ENCODE measurements around the gene MDP1. TPM values are rescaled to one million over a fixed set of nuclear protein-coding genes. Genes with fewer than 3 reads are reported as not detected.

MDP1 gene
- total RNA-seq, 1 donor from 2014 or later = 17.4 TPM

GRCh38 chr14:24238527-24239037 is 22.7 kb upstream of the MDP1 start:
- peaks cover 9% of the 10 kb centered on the region for H3K4me1 Mint-ChIP-seq (ENCODE audit: unreplicated experiment)
- peak overlapping the region; percentile 58 for H3K4me3 Mint-ChIP-seq (ENCODE audit: unreplicated experiment)

GRCh38 chr14:24238123-24238522 is 22.3 kb upstream of the MDP1 start:
- H3K27me3 Mint-ChIP-seq (ENCODE audit: unreplicated experiment) = peaks cover 6% of the 10 kb centered on the region
- H3K9me3 Mint-ChIP-seq (ENCODE audit: unreplicated experiment) = no peaks in the 10 kb centered on the region
- TF ChIP-seq CTCF (IDR thresholded peaks at IDR 0.05; ENCODE audit: unreplicated experiment) = no peak
- peaks cover 12% of the 10 kb centered on the region for H3K4me1 Mint-ChIP-seq (ENCODE audit: unreplicated experiment)
- H3K4me3 Mint-ChIP-seq (ENCODE audit: unreplicated experiment) = peak overlapping the region; percentile 58
- peaks cover 42% of the 10 kb centered on the region for H3K36me3 Mint-ChIP-seq (ENCODE audit: low read depth, unreplicated experiment)
- no peak for DNase-seq (ENCODE audit: low spot score)
- H3K27ac Mint-ChIP-seq (ENCODE audit: unreplicated experiment) = no peak overlapping the region

More at GRCh38 chr14:24238527-24239037, 22.7 kb upstream of the MDP1 start:
- Mint-ChIP-seq H3K9me3 (ENCODE audit: unreplicated experiment) (no peaks in the 10 kb centered on the region), H3K27me3 (ENCODE audit: unreplicated experiment) (peaks cover 6% of the 10 kb centered on the region), H3K36me3 (ENCODE audit: low read depth, unreplicated experiment) (peaks cover 43% of the 10 kb centered on the region), H3K27ac (ENCODE audit: unreplicated experiment) (no peak overlapping the region)
- no peak for DNase-seq (ENCODE audit: low spot score)
- no peak for TF ChIP-seq CTCF (IDR thresholded peaks at IDR 0.05; ENCODE audit: unreplicated experiment)

- Mint-ChIP-seq H3K9me3 (ENCODE audit: unreplicated experiment) (no peaks in the 10 kb centered on the region), H3K27ac (ENCODE audit: unreplicated experiment) (no peak overlapping the region), H3K4me3 (ENCODE audit: unreplicated experiment) (peak overlapping the region; percentile 58), H3K27me3 (ENCODE audit: unreplicated experiment) (peaks cover 6% of the 10 kb centered on the region), H3K4me1 (ENCODE audit: unreplicated experiment) (peaks cover 12% of the 10 kb centered on the region), H3K36me3 (ENCODE audit: low read depth, unreplicated experiment) (peaks cover 42% of the 10 kb centered on the region)
- TF ChIP-seq CTCF (IDR thresholded peaks at IDR 0.05; ENCODE audit: unreplicated experiment) = no peak
- no peak for DNase-seq (ENCODE audit: low spot score)
These were observed 21.6 kb upstream of the MDP1 start for GRCh38 chr14:24237463-24237955.

- Mint-ChIP-seq H3K36me3 (ENCODE audit: low read depth, unreplicated experiment) (peaks cover 42% of the 10 kb centered on the region), H3K9me3 (ENCODE audit: unreplicated experiment) (no peaks in the 10 kb centered on the region), H3K4me1 (ENCODE audit: unreplicated experiment) (peaks cover 12% of the 10 kb centered on the region), H3K4me3 (ENCODE audit: unreplicated experiment) (peak overlapping the region; percentile 26), H3K27ac (ENCODE audit: unreplicated experiment) (no peak overlapping the region), H3K27me3 (ENCODE audit: unreplicated experiment) (peaks cover 6% of the 10 kb centered on the region)
- no peak for TF ChIP-seq CTCF (IDR thresholded peaks at IDR 0.05; ENCODE audit: unreplicated experiment)
- DNase-seq (ENCODE audit: low spot score) = no peak
These were observed 21.0 kb upstream of the MDP1 start for GRCh38 chr14:24236689-24237462.

Data from endothelial cell (in vitro differentiated cells).